A549 (cell line): Measurements from ENCODE around the gene DST. TPM values are rescaled to one million over a fixed set of nuclear protein-coding genes. Genes with fewer than 3 reads are reported as not detected.
A peak's percentile ranks its signal among the peaks of the same experiment; 100 is the strongest.

Experiments
- ATAC-seq, 2 experiments: fragments of 200-7000 bp in 1 of 2; fragments of >200 bp in 1 of 2; cut with Nextera tagmentation in 1 of 2; cut with Tn5 transposase in 1 of 2; 3 replicates each; pipeline versions ENCODE4 v1.8.0 to v1.9.1; 2018 to 2020; ENCODE audit warnings: mild to moderate bottlenecking in 1 of 2, moderate library complexity in 1 of 2
- CTCF ChIA-PET: fragments of 300-600 bp; sonication (Branson Sonifier 250); formaldehyde crosslinking; extraction: SDS; loops from one replicate; lab custom pipeline; 2021; ENCODE audit warnings: antibody characterized with exemption, inconsistent platforms; lab: Yijun Ruan, JAX
- POLR2A ChIA-PET: fragments of 350-600 bp; formaldehyde crosslinking; extraction: SDS; loops from one replicate; lab custom pipeline; 2021; ENCODE audit warnings: antibody characterized with exemption, inconsistent platforms; lab: Yijun Ruan, JAX
- DNase-seq, 2 experiments: peaks; one replicate each; pipeline versions ENCODE4 v3.0.0 to v3.0.0-alpha.2; 2011 to 2016; ENCODE audit warnings: low read depth in 1 of 2, low spot score in 1 of 2
- FAIRE-seq: peaks from 2 replicates; lab custom pipeline; 2011; peaks lifted over from hg19 to GRCh38; lab: Jason Lieb, UNC
- H3K27ac ChIP-seq, 2 experiments: fragments of >200 bp; sonication (Bioruptor Twin); formaldehyde crosslinking; 3 replicates each; pipeline ENCODE4 v1.5.1; 2016 to 2017
- H3K4me1 ChIP-seq: fragments of >200 bp; sonication (Bioruptor Twin); formaldehyde crosslinking; 3 replicates; pipeline ENCODE4 v1.6.1; 2016
- H3K4me2 ChIP-seq: fragments of >200 bp; sonication (Bioruptor Twin); formaldehyde crosslinking; 3 replicates; pipeline ENCODE4 v1.6.1; 2016
- H3K4me3 ChIP-seq: fragments of >200 bp; sonication (Bioruptor Twin); formaldehyde crosslinking; 3 replicates; pipeline ENCODE4 v1.5.1; 2016
- H3K9me3 ChIP-seq: fragments of >200 bp; sonication (Bioruptor Twin); formaldehyde crosslinking; 3 replicates; pipeline ENCODE4 v1.6.1; 2016
- BCL3 ChIP-seq: fragments of >200 bp; sonication (Bioruptor Twin); formaldehyde crosslinking; IDR thresholded peaks from 3 replicates; pipeline ENCODE4 v1.6.1; 2016
- BHLHE40 ChIP-seq: IDR thresholded peaks from 2 replicates; pipeline ENCODE4 v1.6.1; 2012; ENCODE audit warnings: low read depth, low read length, inconsistent platforms
- CHD2 ChIP-seq: fragments of 150-350 bp; IDR thresholded peaks from 2 replicates; pipeline ENCODE4 v1.6.1; 2014; ENCODE audit warnings: low read length; ENCODE audit not compliant: partially characterized antibody
- E2F6 ChIP-seq: IDR thresholded peaks from 2 replicates; pipeline ENCODE4 v1.6.1; 2012; ENCODE audit warnings: low read depth, borderline replicate concordance
- EHMT2 ChIP-seq: fragments of 200-600 bp; sonication (generic); IDR thresholded peaks from 2 replicates; pipeline ENCODE4 v1.6.1; 2016; ENCODE audit warnings: antibody characterized with exemption, low read depth, mild to moderate bottlenecking, moderate library complexity
- ELK1 ChIP-seq: fragments of 150-350 bp; IDR thresholded peaks from 2 replicates; pipeline ENCODE4 v1.6.1; 2014; ENCODE audit warnings: low read depth, mild to moderate bottlenecking, low read length
- EP300 ChIP-seq, 2 experiments: fragments of >200 bp; sonication (Bioruptor Twin); formaldehyde crosslinking; IDR thresholded peaks; 2 replicates in 1 of 2; 3 replicates in 1 of 2; pipeline ENCODE4 v1.6.1; 2016 to 2017
- FOSB ChIP-seq: fragments of 250-450 bp; sonication (Bioruptor Pico); IDR thresholded peaks from 2 replicates; pipeline ENCODE4 v1.5.0; 2020; ENCODE audit warnings: mild to moderate bottlenecking, moderate library complexity
- FOSL2 ChIP-seq, 2 experiments: fragments of 450-650 bp in 1 of 2; fragments of >200 bp in 1 of 2; sonication (Bioruptor Twin) in 1 of 2; formaldehyde crosslinking; IDR thresholded peaks; 2 replicates each; pipeline versions ENCODE4 v1.5.0 to v1.6.1; 2016 to 2020; ENCODE audit warnings: mild to moderate bottlenecking in 1 of 2, moderate library complexity in 1 of 2
- GATA3 ChIP-seq: IDR thresholded peaks from 2 replicates; pipeline ENCODE4 v1.6.1; 2012; ENCODE audit warnings: borderline replicate concordance
- HEYL ChIP-seq: fragments of 250-450 bp; sonication (Bioruptor Pico); IDR thresholded peaks from 2 replicates; pipeline ENCODE4 v1.8.0; 2021; ENCODE audit warnings: mild to moderate bottlenecking, moderate library complexity
- HOXA7 ChIP-seq: fragments of 250-450 bp; sonication (Bioruptor Pico); IDR thresholded peaks from 2 replicates; pipeline ENCODE4 v1.5.0; 2020; ENCODE audit warnings: mild to moderate bottlenecking, moderate library complexity
- HOXB13 ChIP-seq: fragments of 250-450 bp; sonication (Bioruptor Pico); IDR thresholded peaks from 2 replicates; pipeline ENCODE4 v1.5.0; 2020; ENCODE audit warnings: low read depth, mild to moderate bottlenecking, moderate library complexity
- HOXB5 ChIP-seq: fragments of 250-450 bp; sonication (Bioruptor Pico); IDR thresholded peaks from 2 replicates; pipeline ENCODE4 v1.5.0; 2020; ENCODE audit warnings: mild to moderate bottlenecking, moderate library complexity
- JUNB ChIP-seq: fragments of >200 bp; sonication (Bioruptor Twin); formaldehyde crosslinking; IDR thresholded peaks from 2 replicates; pipeline ENCODE4 v1.6.1; 2016
- NPAS2 ChIP-seq: fragments of 250-450 bp; sonication (Bioruptor Pico); IDR thresholded peaks from 2 replicates; pipeline ENCODE4 v1.8.0; 2022; ENCODE audit warnings: mild to moderate bottlenecking, moderate library complexity, borderline replicate concordance
- POLR2AphosphoS2 ChIP-seq: conservative IDR thresholded peaks from 2 replicates; pipeline ENCODE4 v1.6.1; 2012; ENCODE audit warnings: low read length, improper control_type of control experiment, inconsistent platforms
- RAD21 ChIP-seq, 2 experiments: fragments of >200 bp in 1 of 2; sonication (Bioruptor Twin) in 1 of 2; formaldehyde crosslinking in 1 of 2; IDR thresholded peaks in 1 of 2; conservative IDR thresholded peaks in 1 of 2; 2 replicates in 1 of 2; 3 replicates in 1 of 2; pipeline ENCODE4 v1.6.1; 2012 to 2018; ENCODE audit warnings: inconsistent platforms in 1 of 2
- RCOR1 ChIP-seq: fragments of 150-350 bp; IDR thresholded peaks from 2 replicates; pipeline ENCODE4 v1.6.1; 2014; ENCODE audit warnings: antibody characterized with exemption, low read length, low read depth
- RFX5 ChIP-seq: fragments of 450-650 bp; IDR thresholded peaks from 2 replicates; pipeline ENCODE4 v1.7.1; 2014; ENCODE audit warnings: antibody characterized with exemption, mild to moderate bottlenecking, moderate library complexity
- RNF2 ChIP-seq: fragments of 200-600 bp; sonication (generic); IDR thresholded peaks from 2 replicates; pipeline ENCODE4 v1.6.1; 2016; ENCODE audit warnings: low read depth, mild to moderate bottlenecking, antibody characterized with exemption, moderate library complexity, borderline replicate concordance
- SMC3 ChIP-seq: fragments of >200 bp; sonication (Bioruptor Twin); formaldehyde crosslinking; IDR thresholded peaks from 3 replicates; pipeline ENCODE4 v1.6.1; 2018; ENCODE audit warnings: inconsistent platforms
- TP53 ChIP-seq: fragments of 250-450 bp; sonication (Bioruptor Pico); IDR thresholded peaks from 2 replicates; pipeline ENCODE4 v1.5.0; 2021; ENCODE audit warnings: mild to moderate bottlenecking, moderate library complexity
- USF2 ChIP-seq: fragments of 450-650 bp; IDR thresholded peaks from 2 replicates; pipeline ENCODE4 v1.6.1; 2014; ENCODE audit warnings: antibody characterized with exemption
- ZC3H11A ChIP-seq: fragments of 450-650 bp; IDR thresholded peaks from 2 replicates; pipeline ENCODE4 v1.6.1; 2014; ENCODE audit warnings: antibody characterized with exemption, mild to moderate bottlenecking
- ZFP36 ChIP-seq: fragments of 450-650 bp; IDR thresholded peaks from 2 replicates; pipeline ENCODE4 v1.6.1; 2014; ENCODE audit warnings: borderline replicate concordance; ENCODE audit not compliant: partially characterized antibody
- WGBS: methylation state at CpG from one replicate; pipeline ENCODE4 v1.1.6; 2017; ENCODE audit errors: missing lambda C conversion rate; 5-methylcytosine and 5-hydroxymethylcytosine counted together
- polyA plus RNA-seq, 4 experiments: library from polyadenylated mRNA; depleted of rRNA in 3 of 4; stranded (reverse); fragments of >200 nt; fragmentation: RNase III in 1 of 4; extraction: RNeasy Plus Mini Kit Qiagen cat#74134 plus additional on column Dnase treatment in 1 of 4; gene quantifications; 2 replicates in 3 of 4; 3 replicates in 1 of 4; pipeline ENCODE4 v1.2.3, GENCODE V29; 2011 to 2017

The DST gene
- polyA plus RNA-seq, 2 of the 4 experiments (the other 2 are of a cell fraction) = 32.4 to 99.0 TPM

GRCh38 chr6:56510984-56511531 is 131.6 kb downstream of the DST start:
- CTCF ChIA-PET = interaction anchor here (1.0 to 1.8 kb wide), 2 partner anchors 84 to 141 kb away, joined by 3 to 4 read pairs; no protein-coding TSS in a partner anchor
- TF ChIP-seq SMC3 (no peak), CHD2 (no peak), FOSL2 (IDR thresholded peaks at IDR 0.05) (no peak), FOSL2 (CRISPR knock-in tag; IDR thresholded peaks at IDR 0.05) (no peak), BCL3 (no peak), NPAS2 (CRISPR knock-in tag) (no peak), HOXA7 (no peak), RAD21 (conservative IDR thresholded peaks at IDR 0.05 in 1 of 2, IDR thresholded peaks at IDR 0.05 in 1 of 2) (no peak), GATA3 (no peak), HOXB13 (CRISPR knock-in tag) (no peak), EHMT2 (no peak), EP300 (IDR thresholded peaks at IDR 0.05) (no peak), HEYL (CRISPR knock-in tag) (no peak), RCOR1 (no peak), E2F6 (no peak), BHLHE40 (no peak)
- TF ChIP-seq, all 56 proteins: peak for 0
- DNase-seq (no peak), ATAC-seq (no peak), FAIRE-seq (no peak)
- H3K4me2 ChIP-seq = peak overlapping the region; percentile 33
- POLR2A ChIA-PET = no interaction called here
- H3K4me3 ChIP-seq = no peak overlapping the region
- 68% methylated on average over 3 of the region's 3 CpGs for WGBS
- H3K9me3 ChIP-seq = no peaks in the 10 kb centered on the region
- H3K27ac ChIP-seq = no peak overlapping the region
- H3K4me1 ChIP-seq = peaks cover 15% of the 10 kb centered on the region

GRCh38 chr6:56509031-56509430 is 133.7 kb downstream of the DST start:
- FAIRE-seq (no peak), DNase-seq (no peak), ATAC-seq (no peak)
- Histone ChIP-seq H3K27ac (no peak overlapping the region), H3K4me3 (no peak overlapping the region), H3K4me2 (no peak overlapping the region), H3K9me3 (no peaks in the 10 kb centered on the region), H3K4me1 (peaks cover 15% of the 10 kb centered on the region)
- ChIA-PET POLR2A (no interaction called here), CTCF (no interaction called here)
- WGBS = 98% methylated on average over 3 of the region's 3 CpGs
- TF ChIP-seq USF2 = no peak
- TF ChIP-seq ZC3H11A = no peak
- no peak for TF ChIP-seq GATA3

GRCh38 chr6:56507517-56507916 is 135.2 kb downstream of the DST start:
- H3K27ac ChIP-seq = no peak overlapping the region
- 87% methylated on average over 4 of the region's 4 CpGs for WGBS
- ATAC-seq = no peak
- no peak for FAIRE-seq
- H3K4me3 ChIP-seq = no peak overlapping the region
- TF ChIP-seq RAD21 (conservative IDR thresholded peaks at IDR 0.05 in 1 of 2, IDR thresholded peaks at IDR 0.05 in 1 of 2) (no peak), HOXB5 (CRISPR knock-in tag) (no peak), FOSB (CRISPR knock-in tag) (no peak), EHMT2 (no peak), JUNB (no peak), ZC3H11A (no peak), RFX5 (no peak), RNF2 (no peak), ZFP36 (no peak), NPAS2 (CRISPR knock-in tag) (no peak), HOXA7 (no peak), HOXB13 (CRISPR knock-in tag) (no peak), ELK1 (no peak), TP53 (CRISPR knock-in tag) (no peak), POLR2AphosphoS2 (no peak)
- POLR2A ChIA-PET = no interaction called here
- peaks cover 15% of the 10 kb centered on the region for H3K4me1 ChIP-seq
- DNase-seq = no peak
- CTCF ChIA-PET = interaction anchor here (1.2 kb wide), 1 partner anchor 85 kb away, joined by 3 read pairs; no protein-coding TSS in a partner anchor
- H3K9me3 ChIP-seq = no peaks in the 10 kb centered on the region
- H3K4me2 ChIP-seq = no peak overlapping the region
